AG04450 (cell line): ENCODE data around the gene NDUFB2. TPM values are rescaled to one million over a fixed set of nuclear protein-coding genes. Genes with fewer than 3 reads are reported as not detected.

ENCODE experiments used
- CTCF ChIA-PET: fragments of 300-600, 350-600 bp; formaldehyde crosslinking; extraction: SDS; loops from one replicate; lab custom pipeline; 2022; ENCODE audit warnings: antibody characterized with exemption, inconsistent platforms; lab: Charles Lee
- POLR2A ChIA-PET: fragments of 350-600 bp; formaldehyde crosslinking; extraction: SDS; loops from one replicate; lab custom pipeline; 2021; ENCODE audit warnings: antibody characterized with exemption, inconsistent platforms; lab: Yijun Ruan, JAX
- DNase-seq: peaks from one replicate; pipeline ENCODE4 v3.0.0-alpha.2; 2011; ENCODE audit warnings: low read depth, low spot score
- H3K27ac ChIP-seq: one replicate; pipeline ENCODE4 v1.5.1; 2012; ENCODE audit warnings: low read depth, low read length, control low read depth
- H3K27me3 ChIP-seq: one replicate; pipeline ENCODE4 v1.6.0; 2012; ENCODE audit warnings: low read length; ENCODE audit not compliant: control insufficient read depth, insufficient read depth
- H3K4me3 ChIP-seq: 2 replicates; pipeline ENCODE4 v1.5.1; 2011; ENCODE audit warnings: mild to moderate bottlenecking, low read depth, low read length, control low read depth
- H3K9me3 ChIP-seq: 2 replicates; pipeline ENCODE4 v1.5.1; 2012; ENCODE audit warnings: low read length; ENCODE audit not compliant: control insufficient read depth, insufficient read depth
- polyA plus RNA-seq: library from polyadenylated mRNA; depleted of rRNA; stranded (reverse); fragments of >200 nt; gene quantifications from 2 replicates; pipeline ENCODE4 v1.2.3, GENCODE V29; 2011
- TF ChIP-seq, protein P1 (sequence below): IDR thresholded peaks from 2 replicates; pipeline ENCODE4 v1.5.1; 2011; ENCODE audit warnings: low read depth, low read length, control low read depth, inconsistent platforms

NDUFB2 gene
- polyA plus RNA-seq, 1 experiment = 218 TPM

DNA sequence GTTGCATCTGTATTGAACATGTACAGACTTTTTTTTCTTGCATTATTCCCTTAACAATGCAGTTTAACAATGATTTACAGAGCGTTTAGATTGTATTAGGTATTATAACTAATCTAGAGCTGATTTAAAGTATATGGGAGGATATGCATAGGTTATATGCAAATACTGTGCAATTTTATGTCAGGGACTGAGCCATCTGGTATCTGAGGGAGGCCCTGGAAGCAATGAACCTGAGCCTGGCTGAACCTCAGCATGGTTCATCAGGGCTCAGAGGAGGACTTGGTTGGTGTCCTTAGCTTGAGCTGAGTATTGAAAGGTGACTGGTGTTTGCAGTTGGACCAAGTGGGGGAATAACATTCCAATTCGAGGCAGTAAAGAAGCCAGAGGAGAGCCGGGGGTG is 19.0 kb upstream of the NDUFB2 start:
- Histone ChIP-seq H3K27me3 (no peaks in the 10 kb centered on the region), H3K4me3 (no peak overlapping the region), H3K27ac (no peak overlapping the region), H3K9me3 (no peaks in the 10 kb centered on the region)
- ChIA-PET POLR2A (no interaction called here), CTCF (no interaction called here)
- DNase-seq = no peak
- TF ChIP-seq, protein P1, sequence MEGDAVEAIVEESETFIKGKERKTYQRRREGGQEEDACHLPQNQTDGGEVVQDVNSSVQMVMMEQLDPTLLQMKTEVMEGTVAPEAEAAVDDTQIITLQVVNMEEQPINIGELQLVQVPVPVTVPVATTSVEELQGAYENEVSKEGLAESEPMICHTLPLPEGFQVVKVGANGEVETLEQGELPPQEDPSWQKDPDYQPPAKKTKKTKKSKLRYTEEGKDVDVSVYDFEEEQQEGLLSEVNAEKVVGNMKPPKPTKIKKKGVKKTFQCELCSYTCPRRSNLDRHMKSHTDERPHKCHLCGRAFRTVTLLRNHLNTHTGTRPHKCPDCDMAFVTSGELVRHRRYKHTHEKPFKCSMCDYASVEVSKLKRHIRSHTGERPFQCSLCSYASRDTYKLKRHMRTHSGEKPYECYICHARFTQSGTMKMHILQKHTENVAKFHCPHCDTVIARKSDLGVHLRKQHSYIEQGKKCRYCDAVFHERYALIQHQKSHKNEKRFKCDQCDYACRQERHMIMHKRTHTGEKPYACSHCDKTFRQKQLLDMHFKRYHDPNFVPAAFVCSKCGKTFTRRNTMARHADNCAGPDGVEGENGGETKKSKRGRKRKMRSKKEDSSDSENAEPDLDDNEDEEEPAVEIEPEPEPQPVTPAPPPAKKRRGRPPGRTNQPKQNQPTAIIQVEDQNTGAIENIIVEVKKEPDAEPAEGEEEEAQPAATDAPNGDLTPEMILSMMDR = no peak

DNA sequence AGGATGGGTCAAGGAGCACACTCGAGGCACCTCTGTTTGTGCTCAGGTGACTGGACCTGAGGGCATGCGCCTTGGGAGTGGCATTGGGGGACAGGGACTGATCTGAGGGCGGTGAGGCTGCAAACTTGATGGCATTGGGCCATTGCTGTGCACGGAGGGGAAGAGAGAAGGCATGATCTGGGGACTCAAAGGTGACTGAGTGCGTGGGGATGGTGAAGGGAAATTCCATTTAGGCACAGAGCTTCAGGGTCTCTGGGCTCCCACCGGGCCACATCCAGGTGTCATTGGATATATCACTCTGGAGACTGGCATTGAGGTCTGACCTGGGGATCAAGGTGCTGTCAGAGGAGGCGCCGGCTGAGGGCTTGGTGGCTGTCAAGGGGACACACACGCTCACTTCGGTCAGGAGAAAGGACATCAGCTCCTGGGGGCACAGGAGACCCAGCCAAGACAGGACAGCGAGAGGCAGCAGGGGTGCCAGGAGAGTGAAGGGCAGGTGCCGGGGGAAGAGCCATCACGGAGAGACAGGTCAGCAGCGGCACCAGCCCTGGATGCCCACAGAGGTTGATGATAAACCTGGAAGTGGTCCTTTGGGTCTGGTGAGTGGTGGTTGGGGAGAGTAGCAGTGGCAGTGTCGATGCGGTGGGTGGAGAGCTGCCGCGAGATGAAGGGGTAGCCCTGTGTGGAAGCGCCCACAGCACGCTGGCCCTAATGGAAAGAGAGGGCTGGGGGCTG is 18.3 kb upstream of the NDUFB2 start:
- Histone ChIP-seq H3K27me3 (no peaks in the 10 kb centered on the region), H3K4me3 (no peak overlapping the region), H3K9me3 (no peaks in the 10 kb centered on the region), H3K27ac (no peak overlapping the region)
- POLR2A ChIA-PET = no interaction called here
- CTCF ChIA-PET = no interaction called here
- DNase-seq = no peak
- TF ChIP-seq, protein P1 = no peak

DNA sequence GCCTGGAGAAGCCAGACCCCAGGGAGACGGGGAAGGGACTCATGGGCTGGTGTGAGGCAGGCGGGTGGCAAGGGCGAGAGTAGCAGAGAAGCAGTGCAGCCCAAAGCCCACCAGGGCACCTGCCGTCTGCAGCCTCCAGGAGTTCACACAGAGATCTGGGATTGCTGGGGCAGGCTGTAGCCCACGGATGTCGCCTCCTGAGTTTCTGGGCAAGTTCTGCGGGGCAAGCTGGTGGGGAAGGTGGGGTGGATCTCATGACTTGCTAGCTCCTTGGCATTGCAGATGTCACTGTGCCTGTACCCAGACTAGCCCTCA is 17.7 kb upstream of the NDUFB2 start:
- ChIA-PET POLR2A (no interaction called here), CTCF (no interaction called here)
- H3K27ac ChIP-seq = no peak overlapping the region
- no peaks in the 10 kb centered on the region for H3K27me3 ChIP-seq
- DNase-seq = no peak
- TF ChIP-seq, protein P1 = no peak
- no peaks in the 10 kb centered on the region for H3K9me3 ChIP-seq
- H3K4me3 ChIP-seq = no peak overlapping the region

DNA sequence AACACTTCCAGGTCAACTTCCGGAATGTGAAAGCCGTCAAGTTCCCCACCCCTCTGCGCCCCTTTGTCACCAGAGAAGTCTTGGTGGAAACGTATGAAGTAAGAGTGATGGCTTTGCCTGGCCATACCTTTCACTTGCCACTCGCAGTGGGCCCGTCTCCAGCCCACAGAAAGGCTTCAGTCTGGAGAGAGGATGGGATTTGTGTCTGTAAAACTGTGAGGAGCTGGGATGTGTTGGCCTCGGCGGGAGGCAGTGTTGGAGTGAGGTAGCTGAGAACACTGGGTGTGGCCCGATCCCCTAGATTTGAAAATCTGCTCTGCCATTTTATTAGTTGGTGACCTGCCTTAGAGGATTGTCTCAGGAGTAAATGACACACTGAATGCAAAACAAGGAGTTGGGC is 17.3 kb upstream of the NDUFB2 start:
- TF ChIP-seq, protein P1 = no peak
- DNase-seq = no peak
- ChIA-PET CTCF (interaction anchor here (1.0 kb wide), 1 partner anchor 202 kb away, joined by 4 read pairs; no protein-coding TSS in a partner anchor), POLR2A (interaction anchor here (0.5 kb wide), 1 partner anchor 10 kb away, joined by 3 read pairs; no protein-coding TSS in a partner anchor)
- H3K9me3 ChIP-seq = no peaks in the 10 kb centered on the region
- H3K4me3 ChIP-seq = no peak overlapping the region
- H3K27me3 ChIP-seq = no peaks in the 10 kb centered on the region
- no peak overlapping the region for H3K27ac ChIP-seq

DNA sequence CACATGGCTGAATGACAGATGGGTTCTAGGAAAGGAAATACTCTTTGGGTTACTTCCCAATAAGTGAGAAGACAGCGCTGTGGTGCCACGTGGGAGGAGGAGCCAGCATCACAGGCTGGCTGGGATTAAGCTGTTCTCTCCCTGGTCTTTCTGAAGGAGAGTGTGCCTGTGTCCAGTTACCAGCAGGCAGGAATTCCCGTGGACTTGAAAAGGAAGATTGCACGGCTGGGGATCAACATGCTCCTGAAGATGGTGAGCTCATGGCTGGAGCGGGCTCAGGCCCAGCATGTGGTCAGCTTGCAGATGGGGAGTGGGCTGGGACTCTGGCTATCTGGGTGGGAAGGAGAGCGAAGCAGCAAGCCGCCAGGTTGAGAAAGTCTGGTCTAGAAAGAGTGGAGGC is 15.6 kb upstream of the NDUFB2 start:
- ChIA-PET POLR2A (no interaction called here), CTCF (interaction anchor here (0.6 kb wide), 1 partner anchor 290 kb away, joined by 8 read pairs; no protein-coding TSS in a partner anchor)
- Histone ChIP-seq H3K27me3 (no peaks in the 10 kb centered on the region), H3K27ac (no peak overlapping the region), H3K9me3 (no peaks in the 10 kb centered on the region), H3K4me3 (no peak overlapping the region)
- TF ChIP-seq, protein P1 = no peak
- DNase-seq = no peak
